Amniotic stem cell (primary cell): Measurements from ENCODE around the gene MIB1.

Experiments used
- DNase-seq: peaks from one replicate; lab custom pipeline; 2025; lab: John Stamatoyannopoulos, UW

The MIB1 gene

GRCh38 chr18:21894619-21895367 is 154.2 kb downstream of the MIB1 start:
- no peak for DNase-seq

GRCh38 chr18:21896732-21897336 is 156.2 kb downstream of the MIB1 start:
- DNase-seq, result no peak

DNA sequence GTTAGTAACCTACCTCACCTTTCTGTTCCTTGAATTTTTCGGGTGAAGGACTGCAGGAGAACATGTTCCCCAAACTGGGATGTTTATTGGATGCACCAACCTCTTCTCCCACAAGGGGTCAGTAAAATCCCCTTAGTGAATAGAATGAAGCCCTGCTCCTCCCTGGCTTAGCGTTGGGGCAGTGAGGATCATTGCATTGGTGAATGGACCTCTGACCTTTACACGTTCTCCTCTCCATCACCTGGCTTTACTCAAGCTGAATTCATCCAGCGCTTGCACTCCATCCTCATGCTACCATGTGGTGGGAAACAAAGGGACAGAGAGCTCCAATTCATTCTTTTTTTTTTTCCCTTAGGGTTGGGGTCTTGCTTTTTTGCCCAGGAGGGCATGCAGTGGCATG is 157.2 kb downstream of the MIB1 start:
- no peak for DNase-seq

DNA sequence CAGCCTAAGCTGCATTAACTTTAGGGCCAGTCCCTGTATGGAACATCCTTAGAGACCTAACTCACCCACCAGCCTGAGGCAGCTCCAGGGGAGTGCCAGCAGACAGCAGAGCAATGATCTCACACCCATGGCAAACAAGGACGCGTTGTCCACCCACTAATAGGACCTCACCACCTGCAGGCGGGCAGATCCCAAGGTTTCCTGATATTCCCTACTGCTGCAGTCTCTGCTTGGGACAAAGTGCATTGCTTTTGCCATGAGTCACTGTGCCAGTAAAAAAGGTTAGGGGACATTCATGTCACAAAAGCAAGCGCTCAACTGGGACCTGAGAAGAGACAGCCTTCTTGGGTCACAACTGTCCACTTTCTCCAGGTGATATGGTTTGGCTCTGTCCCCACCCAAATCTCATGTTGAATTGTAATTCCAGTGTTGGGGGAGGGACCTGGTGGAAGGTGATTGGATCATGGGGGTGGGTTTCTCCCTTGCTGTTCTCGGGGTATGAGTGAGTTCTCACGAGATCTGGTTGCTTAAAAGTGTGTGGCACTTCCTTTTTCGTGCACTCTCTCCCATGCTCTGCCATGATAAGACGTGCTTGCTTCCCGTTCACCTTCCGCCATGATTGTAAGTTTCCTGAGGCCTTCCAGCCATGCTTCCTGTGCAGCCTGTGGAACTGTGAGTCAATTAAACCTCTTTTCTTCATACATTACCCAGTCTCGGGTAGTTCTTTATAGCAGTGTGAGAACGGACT is 160.2 kb downstream of the MIB1 start:
- no peak for DNase-seq

DNA sequence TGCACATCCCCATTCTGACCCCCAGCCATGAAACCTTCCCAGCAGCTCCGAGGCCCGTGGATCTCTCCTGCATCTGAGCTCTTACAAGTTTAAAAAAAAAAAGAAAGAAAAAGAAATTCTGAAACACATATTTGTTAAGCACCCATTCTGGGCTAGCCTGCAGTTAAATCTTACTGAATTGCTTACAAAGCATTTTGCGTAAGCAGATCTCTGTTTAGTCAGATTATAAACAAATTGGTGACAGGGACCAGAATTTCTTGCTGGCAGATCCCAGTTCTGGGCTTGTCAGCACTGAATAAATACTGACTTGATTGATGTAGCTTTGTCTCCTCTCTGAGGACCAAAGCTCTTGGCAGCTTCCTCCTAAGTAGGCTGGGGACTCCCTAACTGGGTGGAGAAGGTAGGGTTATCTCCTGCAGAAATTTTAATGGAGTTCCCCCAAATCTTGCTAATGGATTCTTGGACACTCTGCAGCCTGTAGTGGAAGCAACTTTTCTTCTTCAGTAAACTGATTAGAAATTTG is 160.9 kb downstream of the MIB1 start:
- DNase-seq, result no peak

DNA sequence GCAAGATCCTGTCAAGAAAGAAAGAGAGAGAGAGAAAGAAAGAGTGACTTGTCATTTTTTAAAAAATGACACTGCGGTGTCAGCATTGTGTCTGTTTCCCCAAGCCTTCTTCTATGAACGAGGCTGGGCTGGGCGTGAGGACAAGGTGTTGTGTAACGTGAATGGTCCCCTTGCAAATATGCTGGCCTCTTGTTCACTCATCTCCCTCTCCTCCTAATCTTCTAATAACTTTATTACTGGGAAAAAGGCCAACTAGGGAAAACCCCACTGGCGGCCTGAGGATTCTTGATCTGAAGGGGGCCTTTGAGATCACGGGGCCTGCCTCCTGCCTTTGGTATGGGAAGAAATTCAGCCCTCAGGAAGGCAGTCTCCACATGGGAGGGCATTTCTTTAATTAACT is 163.1 kb downstream of the MIB1 start:
- DNase-seq, result no peak

GRCh38 chr18:21904856-21905255 is 164.3 kb downstream of the MIB1 start:
- no peak for DNase-seq

GRCh38 chr18:21907451-21907850 is 166.9 kb downstream of the MIB1 start:
- DNase-seq, result no peak

GRCh38 chr18:21908711-21909110 is 168.1 kb downstream of the MIB1 start:
- no peak for DNase-seq

DNA sequence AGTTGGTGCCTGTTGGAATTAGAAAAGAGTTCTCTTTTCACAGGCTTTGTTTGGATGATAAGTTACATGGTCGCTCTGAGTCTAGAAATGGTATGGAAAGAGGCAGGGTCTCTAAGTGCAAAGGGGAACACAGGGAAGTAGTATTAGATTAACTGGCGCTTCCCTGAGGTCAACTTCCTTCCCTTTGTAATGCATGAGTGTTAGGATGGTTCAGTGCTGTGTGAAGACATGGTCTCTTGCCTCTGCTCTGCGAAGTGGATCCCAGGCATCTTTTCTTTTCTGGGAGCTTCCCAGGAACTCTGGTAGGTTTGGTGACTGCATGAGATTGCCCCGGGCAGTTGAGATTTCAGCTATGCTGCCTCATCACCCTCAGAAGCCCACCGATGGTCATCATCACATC is 170.3 kb downstream of the MIB1 start:
- DNase-seq, result no peak

- no peak for DNase-seq
Measured at GRCh38 chr18:21911551-21911950, 171.0 kb downstream of the MIB1 start.

DNA sequence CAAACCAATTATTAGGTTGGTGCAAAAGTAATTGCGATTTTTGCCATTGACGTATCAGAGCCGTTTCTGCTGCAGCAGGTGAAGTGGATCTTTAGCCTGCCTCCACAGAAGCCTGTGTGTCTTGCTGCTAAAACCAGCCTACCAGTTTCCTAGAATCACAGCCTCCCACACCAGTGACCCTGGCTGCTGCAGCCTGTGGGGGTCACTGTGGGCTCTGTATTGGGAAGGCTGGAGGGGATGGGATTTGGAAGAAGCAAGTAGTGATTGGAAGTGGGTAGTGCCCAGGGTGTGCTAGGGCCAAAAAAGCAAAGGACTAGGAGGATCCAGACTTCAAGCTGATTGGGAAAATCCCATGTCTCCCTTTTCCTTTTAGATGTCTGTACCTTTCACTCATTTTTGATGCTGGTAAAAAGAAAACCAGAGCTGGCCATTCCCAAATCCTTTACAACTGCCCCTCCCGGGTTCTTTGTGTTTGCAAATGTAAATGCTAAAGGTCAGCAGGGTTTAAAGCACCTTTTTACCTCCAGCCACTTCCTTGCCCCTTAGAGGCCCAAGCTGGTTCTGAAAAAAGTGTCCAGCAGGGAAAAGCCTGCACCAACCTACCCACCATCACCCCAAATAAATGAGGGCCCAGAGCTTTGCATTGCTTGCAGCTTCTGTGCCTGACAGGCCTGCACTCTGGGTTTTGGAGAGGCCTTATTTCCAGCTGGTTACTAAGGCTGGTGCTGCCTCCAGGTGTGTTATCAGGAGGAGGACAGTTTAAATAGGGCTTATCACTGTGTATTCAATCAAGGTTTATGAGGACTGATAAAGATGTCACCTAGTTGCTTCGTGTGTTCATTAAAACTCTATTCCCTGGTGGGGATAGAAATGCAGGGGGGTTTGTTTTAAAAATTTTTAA is 172.0 kb downstream of the MIB1 start:
- DNase-seq, result no peak

DNA sequence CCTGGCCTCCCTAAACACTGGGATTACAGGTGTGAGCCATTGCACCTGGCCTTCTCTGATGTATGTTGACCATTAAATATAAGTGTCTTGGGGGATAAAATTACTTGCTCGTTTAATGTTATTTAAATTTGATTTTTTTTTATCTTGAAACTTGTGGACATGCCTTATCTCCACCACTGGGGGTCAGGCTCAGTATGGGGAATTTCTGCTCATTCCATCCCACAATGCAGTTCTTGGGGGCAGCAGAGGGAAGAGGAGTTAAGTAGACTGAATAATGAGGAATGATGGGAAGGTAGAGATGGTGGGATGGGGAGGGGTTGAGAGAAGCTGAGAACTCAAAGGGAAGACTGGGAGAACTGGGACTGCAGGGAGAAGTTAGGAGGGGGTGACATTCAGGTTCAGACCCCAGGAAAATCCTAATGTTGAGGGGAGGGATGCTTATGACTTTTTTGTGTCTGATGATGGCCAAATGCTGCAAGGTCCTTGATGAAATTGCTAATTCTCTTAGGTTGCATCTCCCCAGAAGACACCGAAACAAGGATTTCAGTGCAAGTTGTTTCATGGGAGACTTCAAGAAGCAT is 174.2 kb downstream of the MIB1 start:
- DNase-seq, result peak; percentile 20

GRCh38 chr18:21915546-21915945 is 175.0 kb downstream of the MIB1 start:
- no peak for DNase-seq

GRCh38 chr18:21916594-21916993 is 176.0 kb downstream of the MIB1 start:
- DNase-seq, result no peak

DNA sequence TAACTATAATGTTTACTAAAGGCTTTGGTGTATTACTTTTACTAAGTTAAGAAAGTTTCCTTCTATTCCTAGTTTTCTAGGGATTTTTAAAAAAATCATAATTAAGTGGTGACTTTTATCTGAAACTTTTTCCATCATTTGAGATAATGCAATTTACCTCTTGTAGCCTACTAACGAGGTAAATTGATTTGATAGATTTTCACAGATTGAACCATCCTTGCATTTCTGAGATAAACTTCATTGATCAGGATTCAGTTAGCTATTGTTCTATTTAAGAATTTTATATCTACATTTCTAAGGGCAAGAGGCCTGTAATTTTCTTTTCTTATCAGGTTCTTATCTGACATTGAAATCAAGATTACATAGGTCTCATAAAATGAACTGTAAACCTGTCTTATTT is 178.1 kb downstream of the MIB1 start:
- DNase-seq, result no peak
